Activated naive CD8-positive, alpha-beta T cell treated with anti-CD3 and anti-CD28 coated beads, Interleukin-2, amount 50 U/mL, for 16 hours (primary cell): ENCODE data around the gene PTTG1IP.

Experiments used
- DNase-seq: peaks from one replicate; pipeline ENCODE4 v3.0.0-alpha.2; 2020; ENCODE audit warnings: low read depth, low spot score

PTTG1IP gene

DNA sequence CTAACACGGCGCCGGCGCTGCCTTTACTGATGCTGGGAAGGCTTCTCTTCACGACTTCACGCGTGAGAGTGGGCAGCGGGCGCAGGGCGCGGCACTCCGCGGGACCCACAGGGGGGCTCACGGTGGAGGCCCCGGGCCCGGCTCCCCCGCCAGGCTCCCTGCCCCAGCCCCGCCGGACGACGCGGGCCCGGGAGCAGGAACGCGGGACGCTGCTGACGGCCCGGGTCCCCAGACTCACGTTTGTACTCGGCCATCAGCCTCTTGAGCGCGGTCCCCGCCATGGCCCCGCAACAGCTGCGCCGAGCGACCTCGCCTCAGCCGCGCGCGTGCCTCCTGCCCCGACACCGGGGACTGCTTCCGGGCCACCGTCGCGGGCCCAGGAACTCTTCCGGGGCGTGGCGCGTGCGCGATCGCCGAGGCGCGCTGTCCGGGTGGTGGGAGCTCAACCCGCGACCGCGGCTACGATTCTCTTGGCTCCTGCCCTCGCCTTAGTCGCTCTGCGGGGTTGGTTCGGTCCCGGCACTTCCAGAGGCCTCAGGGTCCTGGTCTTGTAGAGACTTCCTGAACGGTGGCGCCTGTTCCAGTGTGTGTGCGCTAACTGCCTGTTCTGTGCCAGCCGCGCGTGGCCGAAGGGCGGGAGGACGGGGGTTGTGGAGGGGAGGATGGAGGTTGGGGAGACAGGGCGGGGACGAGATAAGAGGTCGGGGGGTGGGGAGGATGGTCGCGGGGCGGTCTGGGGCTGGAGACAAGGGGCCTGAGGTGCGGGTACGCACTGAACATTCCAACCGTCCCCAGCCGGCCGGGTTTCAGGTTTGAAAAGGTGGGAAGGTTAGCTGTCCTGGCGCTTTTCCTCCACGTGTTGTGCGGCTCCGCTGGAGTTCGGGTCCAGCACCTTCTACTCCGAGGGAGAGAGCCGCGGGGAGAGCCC is 71.8 kb downstream of the PTTG1IP start, which contains the start of gene UBE2G2:
UBE2G2 (minus strand) TSS at position 353 of the 928 bp plus-strand sequence; CDS start at position 281, 72 bp downstream.
- peak; percentile 70 for DNase-seq

DNA sequence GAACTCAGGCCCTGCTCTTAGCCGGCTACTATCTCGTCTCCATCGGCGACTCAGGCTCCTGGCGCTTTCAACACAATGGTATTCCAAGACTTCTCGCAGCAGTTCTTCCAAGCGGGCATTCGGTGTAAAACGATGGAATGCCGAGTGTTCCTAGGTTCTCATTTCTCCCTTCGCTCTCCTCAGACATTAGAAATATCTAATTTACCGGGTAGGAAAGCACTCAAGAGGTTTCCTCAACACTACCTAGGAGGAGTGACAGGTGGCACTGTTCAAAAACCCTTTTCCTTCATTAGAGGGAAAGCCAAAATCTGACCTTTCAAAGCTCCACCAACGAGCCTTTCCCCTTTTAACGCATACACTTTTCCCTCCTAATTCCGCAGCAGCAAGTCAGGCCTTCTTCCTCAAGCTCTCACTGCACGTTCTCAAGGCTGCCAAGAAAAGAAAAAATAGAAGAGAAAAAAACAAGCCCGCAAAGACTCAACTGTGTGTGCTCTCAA is 72.5 kb downstream of the PTTG1IP start:
- no peak for DNase-seq

DNA sequence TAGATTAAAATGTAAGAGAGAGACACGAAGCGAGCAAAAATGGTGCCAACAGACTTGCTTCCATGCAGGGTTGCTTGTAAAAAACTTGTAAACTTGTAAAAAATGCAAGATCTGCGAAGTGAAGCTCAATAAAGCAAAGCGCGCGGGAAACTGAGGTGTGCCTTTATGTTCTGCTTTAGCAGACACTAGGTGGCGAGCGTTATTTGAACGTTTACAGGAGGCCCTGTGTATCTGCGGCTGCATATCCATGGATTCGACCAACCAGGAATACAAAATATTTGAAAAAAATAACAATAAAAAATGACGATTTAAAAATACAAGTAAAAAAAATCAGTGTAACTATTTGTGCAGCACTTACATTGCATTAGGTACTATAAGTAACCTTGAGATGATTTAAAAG is 73.4 kb downstream of the PTTG1IP start:
- no peak for DNase-seq

DNA sequence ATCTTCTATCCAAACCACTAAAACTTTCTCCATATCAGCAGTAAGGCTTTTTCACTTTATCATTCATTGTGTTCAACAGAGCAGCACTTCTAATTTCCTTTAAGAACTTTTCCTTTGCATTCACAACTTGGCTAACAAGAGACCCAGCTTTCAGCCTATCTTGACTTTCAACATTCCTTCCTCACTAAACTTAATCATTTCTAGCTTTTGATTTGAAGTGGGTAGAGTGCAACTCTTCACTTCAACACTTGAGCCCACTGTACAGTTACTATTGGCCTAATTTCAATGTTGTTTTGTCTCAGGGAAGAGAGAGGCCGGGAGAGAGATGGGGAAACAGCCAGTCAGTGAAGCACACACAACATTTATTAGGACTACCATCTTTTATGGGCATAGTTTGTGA is 73.8 kb downstream of the PTTG1IP start:
- no peak for DNase-seq
